Activated CD8-positive, alpha-beta memory T cell treated with anti-CD3 and anti-CD28 coated beads, Interleukin-2, amount 50 U/mL, for 4 hours (primary cell): ENCODE measurements around the gene MAP2K3.
"Not testable (repeated sequence)": the region's sequence is repeated elsewhere in the genome, so short reads cannot be mapped to it uniquely, and the experiment has no call there.

Experiments used
- DNase-seq: peaks from one replicate; pipeline ENCODE4 v3.0.0-alpha.2; 2020

The MAP2K3 gene

GRCh38 chr17:21313761-21314160 lies 29.2 kb downstream of the MAP2K3 start:
- not testable (repeated sequence) for DNase-seq

GRCh38 chr17:21314261-21314664 lies 29.8 kb downstream of the MAP2K3 start:
- DNase-seq: not testable (repeated sequence)

- not testable (repeated sequence) for DNase-seq
These were observed 30.2 kb downstream of the MAP2K3 start for GRCh38 chr17:21314701-21315111.

DNA sequence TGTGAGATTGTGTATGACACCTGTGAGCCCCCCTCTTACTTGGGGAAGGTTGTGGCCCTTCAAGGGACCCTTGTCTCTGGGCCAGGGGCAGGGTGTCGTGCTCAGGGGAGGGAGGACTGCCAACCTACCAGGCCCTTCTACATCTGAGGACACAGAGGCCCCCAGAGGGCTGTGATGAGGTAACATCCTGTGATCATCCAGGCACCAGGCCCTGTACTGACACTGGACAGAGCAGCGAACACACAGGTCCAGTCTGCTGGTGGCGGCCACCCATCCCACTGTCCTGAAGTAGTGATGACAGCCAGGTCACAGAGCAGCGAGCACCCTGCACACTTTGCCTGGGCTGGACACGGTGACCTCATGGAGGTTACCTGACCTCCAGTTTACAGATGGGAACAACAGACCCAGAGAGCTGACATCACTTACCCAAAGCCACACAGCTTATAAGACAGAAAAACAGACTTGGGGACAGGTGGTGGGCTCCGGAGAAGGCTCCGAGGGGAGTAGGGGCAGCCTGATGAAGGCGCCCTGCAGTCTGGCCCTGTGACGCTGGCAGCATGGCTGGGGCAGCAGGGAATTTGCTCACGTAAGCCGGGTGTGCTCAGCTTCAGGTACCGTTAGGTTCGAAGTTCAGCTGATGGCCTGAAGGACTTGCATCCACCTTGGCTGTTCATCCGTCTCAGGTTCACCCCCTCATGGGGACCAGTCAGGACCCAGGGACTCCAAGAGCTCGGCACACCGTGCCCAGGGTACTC lies 30.9 kb downstream of the MAP2K3 start:
- DNase-seq: not testable (repeated sequence)

DNA sequence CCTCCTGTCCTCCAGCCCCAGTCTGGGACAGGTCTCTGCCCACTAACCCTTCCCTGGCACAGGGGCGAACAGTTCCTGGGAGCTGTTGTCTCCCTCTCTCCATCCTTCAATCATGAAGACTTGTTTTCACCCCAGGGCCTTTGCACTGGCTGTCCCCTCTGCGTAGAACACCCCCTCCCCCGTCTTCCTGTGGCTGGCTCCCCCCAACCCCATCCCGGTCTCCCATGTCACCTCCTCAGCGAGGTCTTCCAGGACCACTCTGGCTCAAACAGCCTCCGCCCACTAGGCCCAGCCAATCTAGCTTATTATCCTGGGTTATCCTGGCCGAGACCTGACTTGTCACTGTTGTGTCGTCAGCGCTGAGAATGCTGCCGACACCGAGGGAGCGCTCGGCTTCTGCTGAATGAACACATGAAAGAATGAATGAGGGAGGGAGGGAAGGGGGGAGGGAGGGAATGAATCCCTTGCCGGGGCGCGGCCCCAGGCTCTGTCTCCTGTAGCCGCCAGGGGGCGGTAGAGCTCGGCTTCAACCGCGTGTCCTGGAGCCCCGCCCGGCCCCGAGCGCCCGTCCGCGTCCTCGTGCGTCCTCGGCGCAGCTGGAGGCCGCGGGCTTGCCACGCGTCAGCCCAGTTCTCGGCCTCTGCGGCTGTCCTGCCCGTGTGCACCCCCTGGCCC lies 31.8 kb downstream of the MAP2K3 start:
- DNase-seq: not testable (repeated sequence)

DNA sequence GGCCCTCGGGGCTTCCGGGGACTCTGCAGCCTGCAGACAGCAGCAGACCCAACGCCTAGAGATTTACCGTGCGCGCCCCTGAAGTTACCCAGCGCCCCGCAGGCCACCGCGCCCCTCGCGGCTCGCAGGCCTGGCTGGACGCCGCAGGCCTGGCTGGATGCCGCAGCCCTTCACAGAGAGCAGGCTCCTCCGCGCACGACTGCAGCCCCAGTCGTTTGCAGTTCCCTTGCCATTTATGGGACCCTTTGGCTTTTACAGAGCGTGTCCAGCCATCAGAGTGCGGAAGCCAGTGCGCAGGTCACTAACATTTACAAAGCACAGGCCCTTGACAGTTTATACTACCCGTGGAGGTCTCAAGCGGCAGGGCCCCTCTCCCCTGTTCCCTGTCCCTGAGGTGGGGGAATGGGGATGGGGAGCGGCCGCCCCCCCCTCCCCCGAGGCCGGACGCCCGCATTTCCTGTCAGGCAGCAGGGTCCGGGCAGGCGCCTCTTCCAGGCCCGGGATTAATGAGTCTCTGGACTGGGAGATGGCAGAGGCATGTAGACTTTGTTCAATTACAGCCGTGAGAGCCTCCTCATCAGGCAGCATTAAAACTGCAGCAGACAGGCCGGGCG lies 32.5 kb downstream of the MAP2K3 start:
- DNase-seq: not testable (repeated sequence)

DNA sequence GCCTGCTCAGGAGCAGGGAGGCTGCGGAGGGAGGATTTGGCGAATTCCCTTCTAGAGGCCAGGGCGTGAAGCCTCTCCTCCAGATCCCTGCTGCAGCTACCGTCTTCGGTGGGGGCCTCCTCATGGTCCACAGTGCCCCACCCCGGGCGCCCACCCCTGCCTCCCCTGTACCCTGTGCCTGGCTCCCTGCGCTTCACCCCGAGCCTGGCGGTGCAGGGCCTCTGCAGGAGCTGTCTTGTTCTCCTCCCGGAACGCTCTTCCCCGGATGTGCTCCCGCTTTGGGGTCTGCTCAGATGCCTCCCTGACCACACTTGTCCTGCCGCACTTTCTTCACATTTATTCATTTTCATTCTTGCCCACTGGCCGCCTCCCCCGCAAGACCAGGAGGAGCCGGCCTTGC lies 33.3 kb downstream of the MAP2K3 start:
- not testable (repeated sequence) for DNase-seq

GRCh38 chr17:21318439-21318838 lies 33.9 kb downstream of the MAP2K3 start:
- no peak for DNase-seq

DNA sequence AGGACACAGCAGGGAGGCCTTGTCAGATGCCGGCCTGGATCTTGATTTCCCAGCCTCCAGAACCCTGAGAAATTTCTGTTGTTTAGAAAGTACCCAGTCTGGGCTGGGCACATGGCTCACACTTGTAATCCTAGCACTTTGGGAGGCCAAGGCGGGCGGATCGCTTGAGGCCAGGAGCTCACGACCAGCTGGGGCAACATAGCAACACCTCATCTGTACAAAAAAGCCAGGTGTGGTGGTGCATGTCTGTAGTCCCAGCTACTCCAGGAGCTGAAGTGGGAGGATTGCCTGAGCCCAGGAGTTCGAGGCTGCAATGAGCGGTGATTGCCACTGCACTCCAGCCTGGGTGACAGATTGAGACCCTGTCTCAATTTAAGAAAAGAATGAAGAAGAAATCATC lies 34.3 kb downstream of the MAP2K3 start:
- DNase-seq: not testable (repeated sequence)

DNA sequence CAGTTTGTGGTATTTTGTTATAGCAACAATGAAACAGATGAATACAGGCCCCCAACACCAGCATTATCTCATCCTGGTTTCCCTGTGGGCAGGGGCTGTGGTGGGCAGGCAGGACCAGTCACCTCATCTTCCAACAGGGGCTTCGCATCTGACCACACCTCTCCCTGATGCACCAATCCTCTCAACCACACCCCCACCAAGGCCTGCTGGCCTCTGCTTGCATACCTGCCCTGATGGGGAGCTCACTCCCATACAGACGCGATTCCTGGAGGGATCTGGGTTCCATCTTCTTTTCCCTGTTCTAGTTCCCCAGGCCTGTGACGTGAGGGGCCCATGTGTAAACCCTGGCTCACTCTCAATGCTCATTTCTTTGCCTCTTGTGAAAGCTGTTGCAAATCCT lies 34.7 kb downstream of the MAP2K3 start:
- DNase-seq: not testable (repeated sequence)

DNA sequence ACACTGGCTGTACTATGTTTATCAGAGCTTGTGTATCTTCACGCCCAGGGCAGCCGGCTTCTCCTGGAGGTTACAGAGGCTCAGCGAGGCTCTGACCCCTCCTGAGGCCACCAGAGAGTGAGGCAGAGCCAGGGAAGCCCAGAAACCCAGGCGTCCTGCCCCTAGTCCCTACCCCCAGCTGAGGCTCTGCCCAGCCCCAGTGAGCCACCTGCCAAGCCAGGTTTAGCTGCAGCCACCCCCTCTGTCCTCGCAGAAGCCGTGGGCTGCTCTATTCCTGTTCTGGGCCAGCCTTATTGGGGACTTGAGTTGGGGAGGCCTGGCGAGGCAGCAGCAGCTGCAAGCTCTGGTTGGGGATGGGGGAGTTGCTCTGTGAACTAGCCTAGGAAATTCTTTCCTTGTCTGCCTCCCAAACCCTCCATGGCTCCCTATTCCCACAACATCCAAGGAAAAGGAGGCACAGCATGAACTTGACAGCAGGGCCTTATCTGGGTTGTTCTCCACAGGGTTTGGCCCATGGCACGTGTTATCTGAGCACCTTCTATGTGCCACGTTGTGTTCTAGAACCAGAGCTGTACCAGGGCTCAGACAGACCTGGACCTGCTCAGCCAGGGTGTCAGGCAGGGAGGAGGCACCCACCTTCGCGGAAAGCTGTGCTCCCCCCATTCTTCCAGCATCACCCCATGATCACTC lies 35.3 kb downstream of the MAP2K3 start:
- not testable (repeated sequence) for DNase-seq

- DNase-seq: not testable (repeated sequence)
These were observed 35.9 kb downstream of the MAP2K3 start for GRCh38 chr17:21320430-21320829.

DNA sequence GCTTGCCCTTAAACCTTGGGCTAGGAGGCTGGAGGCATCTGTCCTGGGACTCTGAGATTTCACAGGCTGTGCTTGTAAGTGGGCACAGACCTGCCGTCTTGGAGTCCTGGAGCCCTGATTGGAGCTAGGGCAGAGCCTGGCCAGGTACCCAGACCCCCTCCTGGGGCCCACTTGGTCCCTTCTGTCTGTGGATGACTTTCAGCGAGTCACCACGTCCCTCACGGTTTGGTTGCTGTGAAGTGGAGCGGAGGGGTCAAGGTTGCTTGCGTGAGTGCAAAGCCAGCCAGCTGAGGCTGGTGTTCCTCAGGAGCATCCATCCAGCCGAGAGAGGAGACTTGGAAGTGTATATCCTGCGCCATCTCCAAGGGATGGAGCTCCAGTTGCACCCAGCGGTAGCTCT lies 36.5 kb downstream of the MAP2K3 start:
- not testable (repeated sequence) for DNase-seq

GRCh38 chr17:21321744-21322191 lies 37.3 kb downstream of the MAP2K3 start:
- DNase-seq: not testable (repeated sequence)

DNA sequence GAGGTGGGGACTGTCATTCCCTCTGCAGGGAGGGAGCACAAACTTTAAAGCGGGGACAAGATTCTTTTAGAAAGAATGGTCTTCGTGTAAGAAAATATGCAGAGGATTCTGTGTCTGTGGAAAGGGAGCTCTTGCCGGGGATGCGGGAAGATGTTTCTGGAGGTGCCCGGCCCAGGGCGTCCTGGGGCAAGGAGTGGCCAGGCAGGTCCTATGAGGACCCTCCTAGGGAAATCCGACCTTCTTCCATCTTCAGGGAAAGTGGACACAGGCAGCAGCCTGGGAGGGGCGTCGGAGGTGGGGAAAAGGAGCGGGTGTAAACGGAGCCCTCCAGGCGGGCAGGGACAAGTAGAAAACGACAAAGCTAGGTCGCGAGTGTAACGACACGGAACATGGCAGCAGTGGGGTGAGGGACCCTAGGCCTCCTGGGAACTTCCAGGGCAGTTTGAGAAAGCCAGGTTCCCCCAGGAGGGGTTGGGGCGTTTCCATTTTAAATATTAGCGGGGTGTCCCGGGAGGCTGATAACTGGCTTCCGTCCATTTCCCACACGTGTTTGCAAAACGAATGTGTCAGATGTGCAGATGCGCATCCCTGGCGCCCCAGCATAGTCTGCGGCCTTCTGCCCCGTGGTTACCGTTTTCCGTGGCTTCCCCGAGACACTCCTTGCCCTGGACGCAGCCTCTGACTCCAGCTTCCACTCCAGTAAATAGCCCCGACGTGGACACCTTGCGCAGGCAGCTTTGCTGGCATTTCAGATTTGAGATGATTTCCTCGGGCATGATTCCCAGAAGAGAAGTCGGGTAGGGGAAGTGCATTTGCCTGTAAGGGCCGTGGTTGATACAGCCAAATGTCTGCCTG lies 39.0 kb downstream of the MAP2K3 start:
- not testable (repeated sequence) for DNase-seq

- DNase-seq: not testable (repeated sequence)
These were observed 40.2 kb downstream of the MAP2K3 start for GRCh38 chr17:21324741-21325140.

DNA sequence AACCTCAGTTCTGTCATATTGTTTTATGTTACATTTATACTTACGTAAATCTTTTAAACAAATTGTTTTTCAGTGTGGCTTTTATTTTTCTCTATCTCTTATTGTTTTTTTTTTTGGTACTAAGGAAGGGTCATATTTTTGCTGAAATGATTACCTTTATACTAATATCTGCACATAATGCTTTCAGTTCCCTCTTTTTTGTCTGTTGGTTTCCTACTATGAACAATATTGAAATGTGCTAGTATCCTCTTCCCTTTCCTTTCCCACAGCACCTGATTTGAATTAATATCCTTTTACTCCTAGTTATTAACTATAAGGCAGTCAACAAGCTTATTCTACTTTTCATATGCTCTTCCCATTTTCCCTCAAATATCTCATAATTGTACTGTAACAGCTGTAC lies 43.4 kb downstream of the MAP2K3 start:
- DNase-seq: not testable (repeated sequence)

GRCh38 chr17:21328778-21329177 lies 44.3 kb downstream of the MAP2K3 start:
- DNase-seq: not testable (repeated sequence)

DNA sequence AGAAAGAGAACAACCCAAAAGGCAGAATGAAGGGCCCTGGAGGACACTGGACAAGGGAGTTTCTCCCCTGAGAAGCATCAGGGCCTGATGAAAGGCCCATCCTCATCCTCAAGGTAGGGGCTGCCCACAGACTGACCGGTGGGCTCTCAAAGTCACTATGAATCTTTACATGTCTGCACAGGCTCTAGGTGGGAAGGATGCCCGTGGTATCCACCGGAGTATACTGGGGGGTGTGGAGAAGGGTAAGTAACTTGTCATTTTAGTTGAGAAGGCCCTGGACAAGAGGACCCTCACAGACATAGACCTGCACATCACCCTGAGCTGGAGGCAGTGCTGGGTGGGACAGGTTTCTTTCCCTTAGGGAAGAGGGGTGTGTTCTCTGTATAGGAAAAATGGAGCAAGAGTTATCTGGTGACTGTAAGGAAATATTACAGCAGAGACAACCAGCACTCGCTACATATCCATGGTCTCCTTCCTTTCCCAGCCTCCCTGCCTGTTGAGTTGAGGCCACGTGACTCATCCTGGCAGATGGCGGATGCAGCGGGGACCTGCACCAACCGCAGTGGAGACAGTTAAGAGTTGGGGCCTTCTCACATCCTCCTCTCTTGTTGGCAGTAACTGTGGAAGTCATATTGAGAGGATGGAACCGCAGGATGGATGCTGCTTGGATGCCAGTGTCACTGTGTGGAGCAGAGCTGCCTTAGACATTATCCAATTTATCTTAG lies 46.1 kb downstream of the MAP2K3 start:
- no peak for DNase-seq

GRCh38 chr17:21336541-21337294 lies 52.2 kb downstream of the MAP2K3 start:
- DNase-seq: not testable (repeated sequence)
